WTC11 (cell line): ENCODE data around the gene PLA2G4F.

Source experiments
- HMGXB4 ChIP-seq: sonication (generic); formaldehyde crosslinking; IDR thresholded peaks from 2 replicates; pipeline ENCODE4 v1.8.1; 2023; ENCODE audit warnings: mild to moderate bottlenecking, moderate library complexity, missing genetic modification reagents
- NR1H2 ChIP-seq: sonication (generic); formaldehyde crosslinking; IDR thresholded peaks from 2 replicates; pipeline ENCODE4 v1.9.0; 2021; ENCODE audit warnings: mild to moderate bottlenecking, moderate library complexity, missing genetic modification reagents
- SMAD3 ChIP-seq: sonication (generic); formaldehyde crosslinking; IDR thresholded peaks from 2 replicates; pipeline ENCODE4 v1.8.0; 2022; ENCODE audit warnings: missing genetic modification reagents, mild to moderate bottlenecking, borderline replicate concordance

- no peak for TF ChIP-seq NR1H2
- no peak for TF ChIP-seq SMAD3 (CRISPR knock-in tag)
- TF ChIP-seq HMGXB4 (CRISPR knock-in tag) = no peak
These were observed 8.7 kb upstream of the PLA2G4F start for GRCh38 chr15:42165106-42165505.
